SH-SY5Y (cell line): Measurements from ENCODE around the gene GID8.

Experiments used
- GATA2 ChIP-seq: IDR thresholded peaks from 2 replicates; pipeline ENCODE4 v1.6.1; 2011; ENCODE audit warnings: mild to moderate bottlenecking, low read depth, low read length
- GATA3 ChIP-seq: IDR thresholded peaks from 2 replicates; pipeline ENCODE4 v1.6.1; 2011; ENCODE audit warnings: low read depth, mild to moderate bottlenecking, low read length, moderate library complexity

GRCh38 chr20:62957136-62958117 lies 19.5 kb downstream of the GID8 start:
- TF ChIP-seq GATA2 (no peak), GATA3 (no peak)
